SU-DHL-6 (cell line): ENCODE measurements around the gene HMHB1.

ENCODE experiments used
- CTCF ChIP-seq: fragments of 200-600 bp; sonication (generic); IDR thresholded peaks from one replicate; pipeline ENCODE4 v1.5.1; 2017; ENCODE audit warnings: antibody characterized with exemption, mild to moderate bottlenecking, low read length, moderate library complexity; ENCODE audit not compliant: insufficient read depth, poor library complexity, severe bottlenecking
- EZH2phosphoT487 ChIP-seq: fragments of 200-600 bp; sonication (generic), shearing (Covaris generic); conservative IDR thresholded peaks from 2 replicates; pipeline ENCODE4 v1.6.1; 2018; ENCODE audit warnings: mild to moderate bottlenecking, antibody characterized with exemption, low read length, moderate library complexity, mixed read lengths

DNA sequence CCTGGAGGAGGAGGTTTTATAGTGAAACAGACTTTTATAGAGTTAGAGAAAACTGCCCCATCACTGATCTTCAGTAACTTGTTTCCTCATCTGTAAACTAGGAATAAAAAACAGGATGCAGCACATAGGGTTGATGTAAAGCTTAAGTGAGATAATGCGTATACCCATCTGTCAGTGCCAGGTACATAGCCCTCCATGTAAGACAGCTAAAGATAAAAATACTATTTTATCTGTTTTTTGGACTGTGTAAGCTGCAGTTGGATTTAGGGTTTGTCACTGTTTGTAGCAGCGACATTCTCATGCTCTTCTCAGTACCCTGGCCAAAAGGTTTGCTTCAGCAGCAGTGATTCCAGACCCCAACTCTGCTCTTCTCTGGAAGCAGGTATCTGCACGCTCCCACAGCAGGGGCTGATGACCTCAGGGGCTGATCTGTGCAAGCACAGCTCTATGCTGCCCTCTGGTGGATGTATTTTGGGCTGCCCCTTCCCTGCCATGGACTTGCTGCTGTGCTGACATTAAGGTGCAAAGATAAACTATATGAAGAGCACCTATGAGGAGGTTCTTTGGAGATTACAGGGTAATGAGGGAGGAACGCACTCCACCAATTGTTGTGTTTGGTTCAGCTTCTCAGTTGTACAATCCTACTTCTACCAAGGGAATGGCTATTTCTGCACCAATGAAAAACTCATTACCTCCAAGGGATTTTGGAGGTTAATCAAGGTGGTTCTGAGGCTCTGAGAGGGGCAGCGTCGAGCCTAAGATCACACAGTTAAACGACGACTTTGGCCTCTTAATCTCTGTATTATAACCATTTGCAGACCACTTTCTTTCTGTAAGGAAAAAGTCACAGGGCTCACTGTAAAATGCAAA, 13.1 kb downstream of the HMHB1 start:
- TF ChIP-seq CTCF = peak; percentile 89
- TF ChIP-seq EZH2phosphoT487 = no peak
